ENCODE measurements around the gene TMEM98. TPM values are rescaled to one million over a fixed set of nuclear protein-coding genes. Genes with fewer than 3 reads are reported as not detected.
"Not testable (repeated sequence)": the region's sequence is repeated elsewhere in the genome, so short reads cannot be mapped to it uniquely, and the experiment has no call there.

The TMEM98 gene
- total RNA-seq, 1 donor from 2014 or later: 10.1 TPM

GRCh38 chr17:32882734-32883133, 45.2 kb upstream of the TMEM98 start:
- H3K4me3 ChIP-seq: no peak overlapping the region
- intact Hi-C loops (cut with micrococcal nuclease): no loop called here
- no peak for DNase-seq
- TF ChIP-seq, protein P1, sequence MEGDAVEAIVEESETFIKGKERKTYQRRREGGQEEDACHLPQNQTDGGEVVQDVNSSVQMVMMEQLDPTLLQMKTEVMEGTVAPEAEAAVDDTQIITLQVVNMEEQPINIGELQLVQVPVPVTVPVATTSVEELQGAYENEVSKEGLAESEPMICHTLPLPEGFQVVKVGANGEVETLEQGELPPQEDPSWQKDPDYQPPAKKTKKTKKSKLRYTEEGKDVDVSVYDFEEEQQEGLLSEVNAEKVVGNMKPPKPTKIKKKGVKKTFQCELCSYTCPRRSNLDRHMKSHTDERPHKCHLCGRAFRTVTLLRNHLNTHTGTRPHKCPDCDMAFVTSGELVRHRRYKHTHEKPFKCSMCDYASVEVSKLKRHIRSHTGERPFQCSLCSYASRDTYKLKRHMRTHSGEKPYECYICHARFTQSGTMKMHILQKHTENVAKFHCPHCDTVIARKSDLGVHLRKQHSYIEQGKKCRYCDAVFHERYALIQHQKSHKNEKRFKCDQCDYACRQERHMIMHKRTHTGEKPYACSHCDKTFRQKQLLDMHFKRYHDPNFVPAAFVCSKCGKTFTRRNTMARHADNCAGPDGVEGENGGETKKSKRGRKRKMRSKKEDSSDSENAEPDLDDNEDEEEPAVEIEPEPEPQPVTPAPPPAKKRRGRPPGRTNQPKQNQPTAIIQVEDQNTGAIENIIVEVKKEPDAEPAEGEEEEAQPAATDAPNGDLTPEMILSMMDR (IDR thresholded peaks at IDR 0.05; ENCODE audit: borderline replicate concordance): no peak
- H3K27ac ChIP-seq (replicated peaks): no peak overlapping the region
- peaks cover 42% of the 10 kb centered on the region for H3K27me3 ChIP-seq (ENCODE audit: low read depth)
- no peaks in the 10 kb centered on the region for H3K9me3 ChIP-seq (replicated peaks)
- H3K4me1 ChIP-seq: peaks cover 4% of the 10 kb centered on the region
- no peaks in the 10 kb centered on the region for H3K36me3 ChIP-seq

DNA sequence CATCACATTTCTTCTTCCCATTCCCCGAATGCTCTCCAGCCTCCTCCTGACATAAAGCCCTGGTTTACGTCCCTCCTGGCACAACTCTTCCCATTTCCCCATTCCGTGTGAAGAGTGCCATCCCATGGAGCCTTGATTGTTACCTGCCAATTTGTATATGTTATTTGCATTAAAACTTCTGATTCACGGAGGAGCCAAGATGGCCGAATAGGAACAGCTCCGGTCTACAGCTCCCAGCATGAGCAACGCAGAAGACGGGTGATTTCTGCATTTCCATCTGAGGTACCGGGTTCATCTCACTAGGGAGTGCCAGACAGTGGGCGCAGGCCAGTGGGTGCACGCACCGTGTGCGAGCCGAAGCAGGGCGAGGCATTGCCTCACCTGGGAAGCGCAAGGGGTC, 41.0 kb upstream of the TMEM98 start:
- intact Hi-C loops (cut with micrococcal nuclease); H3K27ac ChIP-seq (replicated peaks); DNase-seq: not testable (repeated sequence)

GRCh38 chr17:32887410-32887809, 40.5 kb upstream of the TMEM98 start:
- H3K4me1 ChIP-seq; H3K4me3 ChIP-seq; DNase-seq; H3K9me3 ChIP-seq (replicated peaks); H3K27ac ChIP-seq (replicated peaks); H3K36me3 ChIP-seq; intact Hi-C loops (cut with micrococcal nuclease): not testable (repeated sequence)
- peaks cover 36% of the 10 kb centered on the region for H3K27me3 ChIP-seq (ENCODE audit: low read depth)

More for the DNA sequence above, 41.0 kb upstream of the TMEM98 start:
- H3K4me1 ChIP-seq; H3K9me3 ChIP-seq (replicated peaks); H3K4me3 ChIP-seq; H3K36me3 ChIP-seq: not testable (repeated sequence)
- peaks cover 41% of the 10 kb centered on the region for H3K27me3 ChIP-seq (ENCODE audit: low read depth)

GRCh38 chr17:32894245-32894644, 33.7 kb upstream of the TMEM98 start:
- Histone ChIP-seq H3K36me3 (no peaks in the 10 kb centered on the region), H3K27ac (replicated peaks) (no peak overlapping the region), H3K4me3 (no peak overlapping the region), H3K4me1 (peaks cover 17% of the 10 kb centered on the region), H3K27me3 (ENCODE audit: low read depth) (no peaks in the 10 kb centered on the region), H3K9me3 (replicated peaks) (no peaks in the 10 kb centered on the region)
- intact Hi-C loops (cut with micrococcal nuclease): no loop called here
- TF ChIP-seq, protein P1 (IDR thresholded peaks at IDR 0.05; ENCODE audit: borderline replicate concordance): no peak
- DNase-seq: no peak

- intact Hi-C loops (cut with micrococcal nuclease): no loop called here
- peaks cover 17% of the 10 kb centered on the region for H3K4me1 ChIP-seq
- no peaks in the 10 kb centered on the region for H3K36me3 ChIP-seq
- H3K27ac ChIP-seq (replicated peaks): no peak overlapping the region
- no peaks in the 10 kb centered on the region for H3K27me3 ChIP-seq (ENCODE audit: low read depth)
- no peak overlapping the region for H3K4me3 ChIP-seq
- DNase-seq: no peak
- TF ChIP-seq, protein P1 (IDR thresholded peaks at IDR 0.05; ENCODE audit: borderline replicate concordance): no peak
- H3K9me3 ChIP-seq (replicated peaks): no peaks in the 10 kb centered on the region
These were observed 31.2 kb upstream of the TMEM98 start for GRCh38 chr17:32896647-32897258.

- intact Hi-C loops (cut with micrococcal nuclease): no loop called here
- Histone ChIP-seq H3K4me3 (no peak overlapping the region), H3K9me3 (replicated peaks) (no peaks in the 10 kb centered on the region), H3K27ac (replicated peaks) (no peak overlapping the region), H3K27me3 (ENCODE audit: low read depth) (no peaks in the 10 kb centered on the region), H3K36me3 (no peaks in the 10 kb centered on the region), H3K4me1 (peaks cover 17% of the 10 kb centered on the region)
- DNase-seq: no peak
- TF ChIP-seq, protein P1 (IDR thresholded peaks at IDR 0.05; ENCODE audit: borderline replicate concordance): no peak
These were observed 28.5 kb upstream of the TMEM98 start for GRCh38 chr17:32899236-32900013.

Measured in left ventricle myocardium inferior (tissue), 1 donor.